Tibial artery (tissue), 4 donors: ENCODE data around the gene GSTA3.
"Not testable (repeated sequence)": the region's sequence is repeated elsewhere in the genome, so short reads cannot be mapped to it uniquely, and the experiment has no call there.

Experiments used
- DNase-seq, 2 donors: peaks; one replicate each; pipeline ENCODE4 v3.0.0-alpha.2; 2019
- H3K27ac ChIP-seq, 2 donors: fragments of 200-600 bp; sonication (generic) in 1 of 2; 1 replicate in 1 of 2; 2 replicates in 1 of 2; pipeline ENCODE4 v1.5.1; 2018 to 2019; ENCODE audit warnings: mild to moderate bottlenecking in 1 of 2
- H3K27me3 ChIP-seq, 2 donors: fragments of 200-600 bp; sonication (generic) in 1 of 2; one replicate each; pipeline versions ENCODE4 v1.5.1 to v1.6.0; 2016 to 2019
- H3K36me3 ChIP-seq, 3 donors: fragments of 200-600 bp; sonication (generic) in 2 of 3; one replicate each; pipeline ENCODE4 v1.5.1; 2016 to 2019; ENCODE audit warnings: mild to moderate bottlenecking in 2 of 3
- H3K4me1 ChIP-seq, 4 donors: fragments of 200-600 bp; sonication (generic) in 2 of 4; 1 replicate in 3 of 4; 2 replicates in 1 of 4; pipeline ENCODE4 v1.5.1; 2016 to 2019
- H3K4me3 ChIP-seq, 2 donors: fragments of 200-600 bp; sonication (generic) in 1 of 2; 1 replicate in 1 of 2; 2 replicates in 1 of 2; pipeline ENCODE4 v1.5.1; 2018 to 2019; ENCODE audit warnings: mild to moderate bottlenecking in 2 of 2
- H3K9me3 ChIP-seq, 3 donors: fragments of 200-600 bp; sonication (generic) in 1 of 3; one replicate each; pipeline ENCODE4 v1.5.1; 2016 to 2019
- CTCF ChIP-seq, 2 experiments: fragments of 200-600 bp in 1 of 2; fragments of 450-650 bp in 1 of 2; IDR thresholded peaks; one replicate each; pipeline ENCODE4 v1.5.1; 2017 to 2019; ENCODE audit warnings: antibody characterized with exemption in 2 of 2, mild to moderate bottlenecking in 1 of 2, moderate library complexity in 1 of 2
- intact Hi-C: fragments of 100-400 bp; cut with DNase I; formaldehyde crosslinking; loops from one replicate; pipeline ENCODE4 v1.15.0; 2023; ENCODE audit warnings: low total_unique reads

Gene GSTA3

GRCh38 chr6:52900536-52900935 is 9.0 kb downstream of the GSTA3 start:
- Histone ChIP-seq H3K27ac (no peak overlapping the region), H3K27me3 (no peaks in the 10 kb centered on the region), H3K9me3 (no peaks in the 10 kb centered on the region), H3K36me3 (no peaks in the 10 kb centered on the region), H3K4me3 (no peak overlapping the region), H3K4me1 (no peaks in the 10 kb centered on the region)
- intact Hi-C loops: no loop called here
- no peak for DNase-seq
- TF ChIP-seq CTCF (IDR thresholded peaks at IDR 0.05): no peak

GRCh38 chr6:52895790-52896189 is 13.7 kb downstream of the GSTA3 start:
- H3K9me3 ChIP-seq, DNase-seq, H3K4me1 ChIP-seq, H3K4me3 ChIP-seq, H3K27ac ChIP-seq, H3K27me3 ChIP-seq, H3K36me3 ChIP-seq, intact Hi-C loops: not testable (repeated sequence)

- Histone ChIP-seq H3K4me1 (no peaks in the 10 kb centered on the region), H3K27ac (no peak overlapping the region), H3K4me3 (no peak overlapping the region), H3K36me3 (no peaks in the 10 kb centered on the region), H3K27me3 (no peaks in the 10 kb centered on the region), H3K9me3 (no peaks in the 10 kb centered on the region)
- TF ChIP-seq CTCF (IDR thresholded peaks at IDR 0.05): no peak
- intact Hi-C loops: no loop called here
- no peak for DNase-seq
These were observed 15.2 kb downstream of the GSTA3 start for GRCh38 chr6:52894285-52894684.

GRCh38 chr6:52893803-52894202 is 15.7 kb downstream of the GSTA3 start:
- Histone ChIP-seq H3K9me3 (no peaks in the 10 kb centered on the region), H3K4me3 (no peak overlapping the region), H3K36me3 (no peaks in the 10 kb centered on the region), H3K4me1 (no peaks in the 10 kb centered on the region), H3K27ac (no peak overlapping the region), H3K27me3 (no peaks in the 10 kb centered on the region)
- intact Hi-C loops: no loop called here
- TF ChIP-seq CTCF (IDR thresholded peaks at IDR 0.05): no peak
- DNase-seq: no peak

- Histone ChIP-seq H3K27me3 (no peaks in the 10 kb centered on the region), H3K27ac (no peak overlapping the region), H3K36me3 (no peaks in the 10 kb centered on the region), H3K4me3 (no peak overlapping the region), H3K4me1 (no peaks in the 10 kb centered on the region), H3K9me3 (no peaks in the 10 kb centered on the region)
- DNase-seq: no peak
- intact Hi-C loops: no loop called here
- no peak for TF ChIP-seq CTCF (IDR thresholded peaks at IDR 0.05)
These were observed 16.3 kb downstream of the GSTA3 start for GRCh38 chr6:52893221-52893620.

- Histone ChIP-seq H3K36me3 (no peaks in the 10 kb centered on the region), H3K27me3 (no peaks in the 10 kb centered on the region), H3K27ac (no peak overlapping the region), H3K4me1 (no peaks in the 10 kb centered on the region), H3K4me3 (no peak overlapping the region), H3K9me3 (no peaks in the 10 kb centered on the region)
- TF ChIP-seq CTCF (IDR thresholded peaks at IDR 0.05): no peak
- intact Hi-C loops: no loop called here
- DNase-seq: no peak
These were observed 19.5 kb downstream of the GSTA3 start for GRCh38 chr6:52890018-52890417.
